Trophoblast cell (in vitro differentiated cells and primary cell): ENCODE results near the gene CRB2.

Experiments
- DNase-seq, 2 donors: peaks; one replicate each; pipeline ENCODE4 v3.0.0-alpha.2; 2016
- H2AFZ ChIP-seq: 2 replicates; pipeline ENCODE4 v1.6.1; 2013; ENCODE audit warnings: low read length, moderate library complexity, mild to moderate bottlenecking; ENCODE audit not compliant: insufficient read depth, poor library complexity
- H2AK5ac ChIP-seq: 2 replicates; pipeline ENCODE4 v1.6.1; 2013; ENCODE audit warnings: mild to moderate bottlenecking, low read length
- H2BK120ac ChIP-seq: 2 replicates; pipeline ENCODE4 v1.6.1; 2013; ENCODE audit warnings: low read length, mild to moderate bottlenecking, moderate library complexity; ENCODE audit not compliant: insufficient read depth, poor library complexity
- H2BK12ac ChIP-seq: 2 replicates; pipeline ENCODE4 v1.6.1; 2013; ENCODE audit warnings: mild to moderate bottlenecking, low read length, moderate library complexity
- H2BK5ac ChIP-seq: 2 replicates; pipeline ENCODE4 v1.6.1; 2013; ENCODE audit warnings: low read length, low read depth, moderate library complexity, mild to moderate bottlenecking; ENCODE audit not compliant: poor library complexity
- H3K14ac ChIP-seq: 2 replicates; pipeline ENCODE4 v1.6.1; 2013; ENCODE audit warnings: mild to moderate bottlenecking, low read length
- H3K18ac ChIP-seq: 2 replicates; pipeline ENCODE4 v1.6.1; 2013; ENCODE audit warnings: mild to moderate bottlenecking, low read length
- H3K23ac ChIP-seq: 2 replicates; pipeline ENCODE4 v1.6.1; 2013; ENCODE audit warnings: low read length
- H3K27ac ChIP-seq: 2 replicates; pipeline ENCODE4 v1.5.1; 2013; ENCODE audit warnings: low read depth, mild to moderate bottlenecking, inconsistent platforms, low read length, moderate library complexity
- H3K27me3 ChIP-seq: 2 replicates; pipeline ENCODE4 v1.6.1; 2013; ENCODE audit warnings: inconsistent platforms, mild to moderate bottlenecking, low read length, moderate library complexity; ENCODE audit not compliant: insufficient read depth
- H3K36me3 ChIP-seq, 2 experiments: 1 replicate in 1 of 2; 2 replicates in 1 of 2; pipeline ENCODE4 v1.6.1; 2013; ENCODE audit warnings: low read length in 2 of 2, mild to moderate bottlenecking in 2 of 2, moderate library complexity in 1 of 2; ENCODE audit not compliant: insufficient read depth in 2 of 2, control insufficient read depth in 1 of 2
- H3K4ac ChIP-seq: 2 replicates; pipeline ENCODE4 v1.6.1; 2013; ENCODE audit warnings: low read depth, mild to moderate bottlenecking, low read length, moderate library complexity
- H3K4me1 ChIP-seq, 2 experiments: 1 replicate in 1 of 2; 2 replicates in 1 of 2; pipeline ENCODE4 v1.6.1; 2013; ENCODE audit warnings: low read length in 2 of 2, mild to moderate bottlenecking in 2 of 2, moderate library complexity in 1 of 2; ENCODE audit not compliant: insufficient read depth in 2 of 2, control insufficient read depth in 1 of 2
- H3K4me2 ChIP-seq: 2 replicates; pipeline ENCODE4 v1.6.1; 2013; ENCODE audit warnings: inconsistent platforms, mild to moderate bottlenecking, low read length, moderate library complexity
- H3K4me3 ChIP-seq: 2 replicates; pipeline ENCODE4 v1.5.1; 2013; ENCODE audit warnings: mild to moderate bottlenecking, low read depth, low read length, inconsistent platforms
- H3K79me1 ChIP-seq: one replicate; pipeline ENCODE4 v1.6.1; 2013; ENCODE audit warnings: low read length
- H3K79me2 ChIP-seq: 2 replicates; pipeline ENCODE4 v1.6.1; 2013; ENCODE audit warnings: low read length, mild to moderate bottlenecking; ENCODE audit not compliant: control insufficient read depth, insufficient read depth, poor library complexity
- H3K9ac ChIP-seq: 2 replicates; pipeline ENCODE4 v1.6.1; 2013; ENCODE audit warnings: mild to moderate bottlenecking, low read length
- H3K9me3 ChIP-seq: 2 replicates; pipeline ENCODE4 v1.6.1; 2013; ENCODE audit warnings: low read depth, mild to moderate bottlenecking, control low read depth, inconsistent platforms, low read length; ENCODE audit not compliant: insufficient read depth
- H4K12ac ChIP-seq: 2 replicates; pipeline ENCODE4 v1.6.1; 2013; ENCODE audit warnings: low read depth, mild to moderate bottlenecking, low read length, moderate library complexity
- H4K8ac ChIP-seq: 2 replicates; pipeline ENCODE4 v1.6.1; 2013; ENCODE audit warnings: low read depth, mild to moderate bottlenecking, low read length, moderate library complexity
- H4K91ac ChIP-seq: one replicate; pipeline ENCODE4 v1.6.1; 2013; ENCODE audit warnings: low read depth, mild to moderate bottlenecking, low read length, moderate library complexity
- WGBS: extraction: QIAGEN DNeasy Blood & Tissue Kit; methylation state at CpG from one replicate; pipeline ENCODE4 v1.1.7; 2013; ENCODE audit warnings: missing lambda C conversion rate; ENCODE audit not compliant: insufficient read length, insufficient coverage; ENCODE audit errors: extremely low coverage; 5-methylcytosine and 5-hydroxymethylcytosine counted together

CRB2 gene

GRCh38 chr9:123376218-123377071 lies 20.4 kb downstream of the CRB2 start:
- Histone ChIP-seq H3K4me1 (peaks cover 53 to 65% of the 10 kb centered on the region in 2 experiments), H3K9ac (no peak overlapping the region), H3K79me1 (peaks cover 42% of the 10 kb centered on the region), H3K14ac (peak overlapping the region; percentile 87), H3K18ac (peak overlapping the region; percentile 64), H3K4ac (peak overlapping the region; percentile 59), H3K4me3 (no peak overlapping the region), H2BK5ac (peak overlapping the region; percentile 42), H4K12ac (no peak overlapping the region), H3K36me3 (peaks cover 4 to 7% of the 10 kb centered on the region in 2 experiments), H2BK12ac (peak overlapping the region; percentile 58), H3K79me2 (peaks cover 5% of the 10 kb centered on the region), H3K27ac (peak overlapping the region; percentile 92), H3K23ac (no peak overlapping the region), H4K8ac (no peak overlapping the region), H2AFZ (no peak overlapping the region), H3K4me2 (peak overlapping the region; percentile 13), H2BK120ac (peak overlapping the region; percentile 67), H3K27me3 (peaks cover 2% of the 10 kb centered on the region), H4K91ac (peak overlapping the region; percentile 87), H3K9me3 (peaks cover 3% of the 10 kb centered on the region), H2AK5ac (peak overlapping the region; percentile 91)
- DNase-seq: no peak
- no CpG with 5 or more reads among the region's 24 CpGs for WGBS

- Histone ChIP-seq H2AFZ (no peak overlapping the region), H4K8ac (no peak overlapping the region), H2BK12ac (peak overlapping the region; percentile 58), H3K36me3 (peaks cover 2 to 4% of the 10 kb centered on the region in 2 experiments), H4K12ac (no peak overlapping the region), H3K4ac (peak overlapping the region; percentile 16), H2BK120ac (peak overlapping the region; percentile 67), H2BK5ac (peak overlapping the region; percentile 42), H2AK5ac (peak overlapping the region; percentile 30), H3K79me1 (peaks cover 42% of the 10 kb centered on the region), H3K27me3 (peaks cover 2% of the 10 kb centered on the region), H3K4me1 (peaks cover 53 to 65% of the 10 kb centered on the region in 2 experiments), H3K27ac (peak overlapping the region; percentile 92), H4K91ac (peak overlapping the region; percentile 87), H3K4me3 (no peak overlapping the region), H3K79me2 (peaks cover 5% of the 10 kb centered on the region), H3K23ac (no peak overlapping the region), H3K4me2 (peak overlapping the region; percentile 7), H3K18ac (peak overlapping the region; percentile 64), H3K14ac (peak overlapping the region; percentile 87), H3K9ac (no peak overlapping the region), H3K9me3 (no peaks in the 10 kb centered on the region)
- DNase-seq: no peak
- no CpG with 5 or more reads among the region's 21 CpGs for WGBS
These were observed 21.4 kb downstream of the CRB2 start for GRCh38 chr9:123377211-123377971.

GRCh38 chr9:123378025-123378424 lies 22.0 kb downstream of the CRB2 start:
- Histone ChIP-seq H3K9me3 (no peaks in the 10 kb centered on the region), H3K79me1 (peaks cover 42% of the 10 kb centered on the region), H3K14ac (peak overlapping the region; percentile 89), H3K27me3 (no peaks in the 10 kb centered on the region), H3K9ac (no peak overlapping the region), H2AFZ (peak overlapping the region; percentile 28), H2BK5ac (peak overlapping the region; percentile 52), H4K91ac (peak overlapping the region; percentile 88), H3K79me2 (peaks cover 5% of the 10 kb centered on the region), H3K18ac (peak overlapping the region; percentile 78), H3K4me1 (peaks cover 51 to 61% of the 10 kb centered on the region in 2 experiments), H2BK12ac (peak overlapping the region; percentile 71), H3K4ac (peak overlapping the region; percentile 41), H4K8ac (peak overlapping the region; percentile 61), H2AK5ac (peak overlapping the region; percentile 80), H3K23ac (no peak overlapping the region), H3K4me3 (no peak overlapping the region), H3K36me3 (peaks cover 6 to 10% of the 10 kb centered on the region in 2 experiments), H2BK120ac (peak overlapping the region; percentile 87), H3K4me2 (peak overlapping the region; percentile 7), H4K12ac (no peak overlapping the region), H3K27ac (peak overlapping the region; percentile 83)
- no peak for DNase-seq
- WGBS: no CpG with 5 or more reads among the region's 10 CpGs

GRCh38 chr9:123378956-123379660 lies 23.1 kb downstream of the CRB2 start:
- Histone ChIP-seq H3K27me3 (no peaks in the 10 kb centered on the region), H3K36me3 (peaks cover 8 to 11% of the 10 kb centered on the region in 2 experiments), H3K9ac (no peak overlapping the region), H4K91ac (peak overlapping the region; percentile 67), H2BK5ac (no peak overlapping the region), H2AFZ (no peak overlapping the region), H3K14ac (peak overlapping the region; percentile 13), H3K4ac (no peak overlapping the region), H4K12ac (no peak overlapping the region), H3K23ac (no peak overlapping the region), H4K8ac (no peak overlapping the region), H3K27ac (no peak overlapping the region), H2AK5ac (peak overlapping the region; percentile 25), H3K79me1 (peaks cover 38% of the 10 kb centered on the region), H3K18ac (peak overlapping the region; percentile 12), H3K9me3 (no peaks in the 10 kb centered on the region), H3K4me3 (no peak overlapping the region), H3K4me2 (no peak overlapping the region), H3K4me1 (peaks cover 42 to 51% of the 10 kb centered on the region in 2 experiments), H2BK120ac (peak overlapping the region; percentile 18), H3K79me2 (peaks cover 5% of the 10 kb centered on the region), H2BK12ac (peak overlapping the region; percentile 21)
- no peak for DNase-seq
- no CpG with 5 or more reads among the region's 30 CpGs for WGBS
